ENCODE data around the gene AKAP8.

DNA sequence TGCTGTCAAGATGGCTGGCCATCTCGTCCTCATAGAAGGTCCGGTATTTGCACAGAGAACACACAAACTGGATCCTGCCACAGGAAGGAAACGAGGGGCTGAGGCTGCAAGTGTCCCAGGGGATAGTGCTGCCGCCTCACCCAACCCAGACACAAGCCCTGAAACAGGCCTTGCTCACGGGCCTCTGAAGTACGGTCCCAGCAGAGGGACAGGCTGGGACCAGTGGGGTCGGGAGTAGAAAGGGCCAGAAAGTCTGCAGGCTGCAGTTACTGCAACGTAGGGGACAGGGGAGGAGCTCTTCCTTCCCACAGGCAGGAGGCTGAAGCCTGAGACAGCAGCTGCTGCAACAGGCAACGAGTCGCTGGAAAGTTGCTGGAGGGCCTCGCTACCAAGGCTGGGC lies 18.2 kb upstream of the AKAP8 start:
- TF ChIP-seq POLR2AphosphoS5 (IDR thresholded peaks at IDR 0.05; ENCODE audit: borderline replicate concordance, low read depth, low read length) (no peak), EZH2 (IDR thresholded peaks at IDR 0.05) (no peak)

Measured in SK-N-MC (cell line).